Measurements from ENCODE around the gene TRIM37.

TRIM37 gene

GRCh38 chr17:58944166-58944565, 162.5 kb downstream of the TRIM37 start:
- no peaks in the 10 kb centered on the region for H3K9me3 ChIP-seq
- H3K36me3 ChIP-seq: no peaks in the 10 kb centered on the region
- H3K27ac ChIP-seq: no peak overlapping the region
- no peaks in the 10 kb centered on the region for H3K4me1 ChIP-seq
- TF ChIP-seq CTCF (IDR thresholded peaks at IDR 0.05): no peak
- DNase-seq: no peak
- intact Hi-C loops (cut with DNase I; ENCODE audit: low total_unique reads): no loop called here
- no peak overlapping the region for H3K4me3 ChIP-seq
- no peaks in the 10 kb centered on the region for H3K27me3 ChIP-seq

- Histone ChIP-seq H3K36me3 (no peaks in the 10 kb centered on the region), H3K9me3 (no peaks in the 10 kb centered on the region), H3K27ac (no peak overlapping the region), H3K4me1 (no peaks in the 10 kb centered on the region), H3K27me3 (no peaks in the 10 kb centered on the region), H3K4me3 (no peak overlapping the region)
- intact Hi-C loops (cut with DNase I; ENCODE audit: low total_unique reads): no loop called here
- no peak for TF ChIP-seq CTCF (IDR thresholded peaks at IDR 0.05)
- no peak for DNase-seq
These were observed 170.4 kb downstream of the TRIM37 start for GRCh38 chr17:58936295-58936694.

GRCh38 chr17:58932956-58933355, 173.7 kb downstream of the TRIM37 start:
- Histone ChIP-seq H3K36me3 (no peaks in the 10 kb centered on the region), H3K27ac (no peak overlapping the region), H3K4me3 (no peak overlapping the region), H3K9me3 (no peaks in the 10 kb centered on the region), H3K4me1 (no peaks in the 10 kb centered on the region), H3K27me3 (no peaks in the 10 kb centered on the region)
- intact Hi-C loops (cut with DNase I; ENCODE audit: low total_unique reads): no loop called here
- DNase-seq: no peak
- TF ChIP-seq CTCF (IDR thresholded peaks at IDR 0.05): no peak
